SK-N-MC (cell line): ENCODE data around the gene TSFM.

Source experiments
- EZH2 ChIP-seq: fragments of 200-600 bp; sonication (generic); IDR thresholded peaks from one replicate; pipeline ENCODE4 v1.6.1; 2017; ENCODE audit warnings: antibody characterized with exemption
- POLR2AphosphoS5 ChIP-seq: IDR thresholded peaks from 2 replicates; pipeline ENCODE4 v1.6.1; 2012; ENCODE audit warnings: mild to moderate bottlenecking, low read depth, low read length, borderline replicate concordance

- no peak for TF ChIP-seq EZH2
- TF ChIP-seq POLR2AphosphoS5: no peak
Measured at GRCh38 chr12:57813971-57814772, 31.6 kb downstream of the TSFM start.
